Activated T-helper 2 cell treated with anti-CD3 and anti-CD28 coated beads, Interferon-gamma antibody, Interleukin-2, Interleukin-4, amounts not matched to agents 10 μg/mL and 5 μg/mL and 100 μg/mL, durations not matched to agents 14 hours and 24 hours and 36 hours (primary cell): Measurements from ENCODE around the gene SLC1A4. TPM values are rescaled to one million over a fixed set of nuclear protein-coding genes. Genes with fewer than 3 reads are reported as not detected.
"Not testable (repeated sequence)": the region's sequence is repeated elsewhere in the genome, so short reads cannot be mapped to it uniquely, and the experiment has no call there.

Source experiments
- DNase-seq: peaks from one replicate; pipeline ENCODE4 v3.0.0; 2021; ENCODE audit warnings: low spot score
- H3K27ac Mint-ChIP-seq: one replicate; pipeline ENCODE4 v1.8.0; 2021; ENCODE audit warnings: mixed read lengths
- H3K27me3 Mint-ChIP-seq: one replicate; pipeline ENCODE4 v1.8.0; 2021; ENCODE audit warnings: low read depth, mixed read lengths
- H3K36me3 Mint-ChIP-seq: one replicate; pipeline ENCODE4 v1.8.0; 2021; ENCODE audit warnings: low read depth, mixed read lengths
- H3K4me1 Mint-ChIP-seq: one replicate; pipeline ENCODE4 v1.8.0; 2021; ENCODE audit warnings: low read depth, mixed read lengths
- H3K4me3 Mint-ChIP-seq: one replicate; pipeline ENCODE4 v1.8.0; 2021; ENCODE audit warnings: low read depth, mild to moderate bottlenecking, moderate library complexity, mixed read lengths
- H3K9me3 Mint-ChIP-seq: one replicate; pipeline ENCODE4 v1.8.0; 2021; ENCODE audit warnings: mixed read lengths
- intact Hi-C: fragments of 100-400 bp; cut with micrococcal nuclease; formaldehyde crosslinking; loops from one replicate; pipeline ENCODE4 v1.15.1; 2023
- total RNA-seq: library from RNA; stranded (reverse); gene quantifications from 2 replicates; pipeline ENCODE4 v1.2.3, GENCODE V29; 2022

The SLC1A4 gene
- total RNA-seq, 1 donor from 2014 or later, result 22.5 TPM

- peaks cover 27% of the 10 kb centered on the region for H3K36me3 Mint-ChIP-seq
These were observed 626 bp upstream of the SLC1A4 start for GRCh38 chr2:64988420-64989125.

GRCh38 chr2:64989982-64990614, 899 bp downstream of the SLC1A4 start:
- DNase-seq, result no peak
- H3K4me3 Mint-ChIP-seq, result peak overlapping the region; percentile 95
- peak overlapping the region; percentile 66 for H3K27ac Mint-ChIP-seq
- intact Hi-C loops, result loop anchor here (1.0 to 10.0 kb wide), 10 partner anchors 8 to 468 kb away; partner anchors contain the start of genes ACTR2, AFTPH, CEP68 and RAB1A
- H3K4me1 Mint-ChIP-seq, result peaks cover 63% of the 10 kb centered on the region
- no peaks in the 10 kb centered on the region for H3K27me3 Mint-ChIP-seq
- H3K36me3 Mint-ChIP-seq, result peaks cover 34% of the 10 kb centered on the region
- H3K9me3 Mint-ChIP-seq, result no peaks in the 10 kb centered on the region

More at GRCh38 chr2:64988420-64989125, 626 bp upstream of the SLC1A4 start:
- H3K27ac Mint-ChIP-seq, result peak overlapping the region; percentile 90
- peak overlapping the region; percentile 84 for H3K4me3 Mint-ChIP-seq
- intact Hi-C loops, result loop anchor here (2.0 to 10.0 kb wide), 9 partner anchors 52 to 466 kb away; partner anchors contain the start of genes ACTR2, AFTPH, CEP68 and RAB1A
- H3K27me3 Mint-ChIP-seq, result peaks cover 3% of the 10 kb centered on the region
- no peaks in the 10 kb centered on the region for H3K9me3 Mint-ChIP-seq
- DNase-seq, result peak; percentile 80
- peaks cover 65% of the 10 kb centered on the region for H3K4me1 Mint-ChIP-seq

DNA sequence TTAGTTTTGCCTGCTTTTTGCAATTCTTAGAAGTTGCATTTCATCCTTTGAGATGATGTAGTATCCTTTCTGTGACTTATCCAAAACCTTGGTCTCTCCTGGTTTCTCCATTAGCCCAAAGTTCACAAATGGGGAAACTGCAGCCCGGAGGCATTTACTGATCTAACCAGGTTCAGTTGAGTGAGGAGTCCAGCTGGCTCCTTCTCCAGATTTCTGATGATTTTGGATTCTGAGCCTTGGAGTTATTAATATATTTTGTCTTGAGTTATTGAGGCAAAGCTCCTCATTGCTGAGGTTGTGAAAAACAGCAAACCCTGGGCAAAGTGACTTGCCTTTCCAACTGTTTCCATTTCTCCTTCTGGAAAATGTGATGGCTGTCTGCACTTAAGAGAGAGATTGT, 1.7 kb downstream of the SLC1A4 start:
- H3K4me1 Mint-ChIP-seq, result peaks cover 63% of the 10 kb centered on the region
- H3K27ac Mint-ChIP-seq, result no peak overlapping the region
- H3K36me3 Mint-ChIP-seq, result peaks cover 37% of the 10 kb centered on the region
- no peaks in the 10 kb centered on the region for H3K9me3 Mint-ChIP-seq
- DNase-seq, result no peak
- peak overlapping the region; percentile 95 for H3K4me3 Mint-ChIP-seq
- intact Hi-C loops, result loop anchor here (1.0 kb wide), 1 partner anchor 9 kb away; no protein-coding TSS in a partner anchor
- H3K27me3 Mint-ChIP-seq, result no peaks in the 10 kb centered on the region

GRCh38 chr2:64992218-64992617, 3.0 kb downstream of the SLC1A4 start:
- H3K4me3 Mint-ChIP-seq, result peak overlapping the region; percentile 60
- peaks cover 46% of the 10 kb centered on the region for H3K36me3 Mint-ChIP-seq
- intact Hi-C loops, result no loop called here
- no peaks in the 10 kb centered on the region for H3K27me3 Mint-ChIP-seq
- peaks cover 59% of the 10 kb centered on the region for H3K4me1 Mint-ChIP-seq
- no peak for DNase-seq
- no peaks in the 10 kb centered on the region for H3K9me3 Mint-ChIP-seq
- no peak overlapping the region for H3K27ac Mint-ChIP-seq

DNA sequence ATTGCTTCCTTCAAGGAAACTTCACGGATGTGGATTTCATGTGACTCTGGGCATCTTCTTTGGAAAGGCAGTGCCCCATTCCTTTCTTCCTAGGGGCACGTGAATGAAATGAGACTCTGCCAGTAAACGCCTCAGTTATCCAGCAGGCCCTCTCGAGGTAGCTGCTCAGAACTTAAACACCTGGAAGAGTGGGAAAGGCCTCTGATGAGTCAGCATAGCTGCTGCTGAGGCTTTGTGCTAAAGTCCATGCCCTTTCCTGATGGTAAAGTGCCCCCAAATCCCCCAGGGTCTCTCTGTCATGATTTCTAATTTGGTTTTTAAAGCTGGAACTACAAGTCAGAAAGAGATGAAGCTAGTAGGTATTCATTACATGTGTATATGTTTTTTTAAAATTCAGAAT, 3.8 kb downstream of the SLC1A4 start:
- peaks cover 50% of the 10 kb centered on the region for H3K36me3 Mint-ChIP-seq
- peak overlapping the region; percentile 60 for H3K4me3 Mint-ChIP-seq
- H3K9me3 Mint-ChIP-seq, result no peaks in the 10 kb centered on the region
- intact Hi-C loops, result no loop called here
- no peak for DNase-seq
- H3K27me3 Mint-ChIP-seq, result no peaks in the 10 kb centered on the region
- peaks cover 60% of the 10 kb centered on the region for H3K4me1 Mint-ChIP-seq
- H3K27ac Mint-ChIP-seq, result no peak overlapping the region

GRCh38 chr2:64995041-64995440, 5.8 kb downstream of the SLC1A4 start:
- Mint-ChIP-seq H3K27ac (no peak overlapping the region), H3K4me3 (no peak overlapping the region), H3K9me3 (no peaks in the 10 kb centered on the region), H3K4me1 (peaks cover 67% of the 10 kb centered on the region), H3K27me3 (no peaks in the 10 kb centered on the region), H3K36me3 (peaks cover 59% of the 10 kb centered on the region)
- intact Hi-C loops, result no loop called here
- no peak for DNase-seq

GRCh38 chr2:64996871-64997307, 7.7 kb downstream of the SLC1A4 start:
- H3K9me3 Mint-ChIP-seq, result no peaks in the 10 kb centered on the region
- H3K36me3 Mint-ChIP-seq, result peaks cover 59% of the 10 kb centered on the region
- H3K4me1 Mint-ChIP-seq, result peaks cover 55% of the 10 kb centered on the region
- intact Hi-C loops, result no loop called here
- H3K4me3 Mint-ChIP-seq, result no peak overlapping the region
- no peak overlapping the region for H3K27ac Mint-ChIP-seq
- DNase-seq, result no peak
- H3K27me3 Mint-ChIP-seq, result no peaks in the 10 kb centered on the region

DNA sequence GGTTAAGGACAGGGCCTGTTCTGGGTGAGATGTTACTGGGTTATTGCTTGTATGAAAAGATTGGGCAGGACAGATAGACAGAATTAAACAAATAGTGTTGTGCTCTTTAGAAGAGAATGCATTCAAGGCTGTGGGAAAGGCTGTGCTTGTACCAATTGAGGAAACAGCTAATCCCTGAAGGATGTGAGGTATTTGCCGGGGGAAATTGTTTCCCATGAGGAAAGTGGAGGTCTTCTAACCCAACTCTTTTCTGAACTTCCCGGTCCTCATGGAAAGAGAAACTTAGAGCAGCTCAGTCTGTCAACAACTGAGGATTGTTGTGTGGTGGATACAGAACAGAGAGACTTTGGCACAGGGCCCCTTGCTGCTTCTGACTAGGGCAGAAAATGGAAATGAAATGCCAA, 9.5 kb downstream of the SLC1A4 start:
- no peak overlapping the region for H3K4me3 Mint-ChIP-seq
- intact Hi-C loops, result no loop called here
- H3K4me1 Mint-ChIP-seq, result peaks cover 38% of the 10 kb centered on the region
- H3K36me3 Mint-ChIP-seq, result peaks cover 53% of the 10 kb centered on the region
- no peak overlapping the region for H3K27ac Mint-ChIP-seq
- no peaks in the 10 kb centered on the region for H3K9me3 Mint-ChIP-seq
- H3K27me3 Mint-ChIP-seq, result no peaks in the 10 kb centered on the region
- DNase-seq, result no peak

DNA sequence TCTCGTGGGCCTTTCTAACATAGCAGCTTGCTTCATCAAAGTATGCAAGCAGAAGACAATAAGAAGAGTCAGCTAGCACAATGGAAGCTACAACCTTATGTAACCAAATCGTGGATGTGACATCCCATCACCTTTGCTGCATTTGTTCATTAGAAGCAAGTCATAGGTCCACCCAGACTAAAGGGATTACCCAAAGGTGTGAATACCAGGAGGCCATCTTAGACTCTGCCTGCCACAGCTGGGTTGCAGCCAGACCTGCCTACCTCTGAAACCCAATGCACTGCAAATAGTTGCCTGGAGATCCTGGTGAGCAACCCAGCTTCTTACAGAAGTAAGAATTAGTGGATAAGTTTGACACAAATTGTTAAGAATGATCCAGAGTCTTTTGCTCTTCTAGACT, 10.6 kb downstream of the SLC1A4 start:
- Mint-ChIP-seq H3K27ac (no peak overlapping the region), H3K4me1 (peaks cover 30% of the 10 kb centered on the region), H3K9me3 (no peaks in the 10 kb centered on the region), H3K4me3 (no peak overlapping the region), H3K36me3 (peaks cover 47% of the 10 kb centered on the region), H3K27me3 (no peaks in the 10 kb centered on the region)
- intact Hi-C loops, result no loop called here
- DNase-seq, result no peak

DNA sequence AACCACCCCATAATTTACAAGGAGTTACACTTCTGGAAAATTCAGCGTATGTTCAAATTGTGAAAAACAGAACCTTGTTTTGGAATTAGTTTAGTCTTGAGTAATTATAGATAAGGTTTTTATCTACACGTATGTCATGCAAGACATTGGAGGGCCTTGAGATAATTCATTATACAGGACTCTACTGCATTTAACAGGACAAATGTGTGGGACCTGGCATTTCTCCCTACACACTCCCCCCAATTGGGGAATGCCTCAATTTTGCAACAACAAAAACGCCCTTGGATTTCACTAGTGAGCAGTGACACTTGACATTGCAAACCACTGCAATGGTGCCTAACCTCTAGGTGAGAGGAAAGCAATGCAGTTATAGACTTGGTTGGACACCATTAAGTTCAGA, 11.4 kb downstream of the SLC1A4 start:
- H3K27me3 Mint-ChIP-seq, result no peaks in the 10 kb centered on the region
- H3K27ac Mint-ChIP-seq, result no peak overlapping the region
- H3K36me3 Mint-ChIP-seq, result peaks cover 55% of the 10 kb centered on the region
- no peaks in the 10 kb centered on the region for H3K9me3 Mint-ChIP-seq
- DNase-seq, result no peak
- peaks cover 25% of the 10 kb centered on the region for H3K4me1 Mint-ChIP-seq
- intact Hi-C loops, result no loop called here
- no peak overlapping the region for H3K4me3 Mint-ChIP-seq

GRCh38 chr2:65003037-65003436, 13.8 kb downstream of the SLC1A4 start:
- intact Hi-C loops, result no loop called here
- peaks cover 59% of the 10 kb centered on the region for H3K36me3 Mint-ChIP-seq
- peaks cover 10% of the 10 kb centered on the region for H3K4me1 Mint-ChIP-seq
- no peak overlapping the region for H3K27ac Mint-ChIP-seq
- H3K4me3 Mint-ChIP-seq, result no peak overlapping the region
- DNase-seq, result no peak
- H3K27me3 Mint-ChIP-seq, result no peaks in the 10 kb centered on the region
- H3K9me3 Mint-ChIP-seq, result no peaks in the 10 kb centered on the region

- intact Hi-C loops, H3K27me3 Mint-ChIP-seq, H3K27ac Mint-ChIP-seq, DNase-seq, H3K4me1 Mint-ChIP-seq, H3K9me3 Mint-ChIP-seq, H3K4me3 Mint-ChIP-seq: not testable (repeated sequence)
- H3K36me3 Mint-ChIP-seq, result peaks cover 60% of the 10 kb centered on the region
These were observed 15.0 kb downstream of the SLC1A4 start for GRCh38 chr2:65004232-65004631.

DNA sequence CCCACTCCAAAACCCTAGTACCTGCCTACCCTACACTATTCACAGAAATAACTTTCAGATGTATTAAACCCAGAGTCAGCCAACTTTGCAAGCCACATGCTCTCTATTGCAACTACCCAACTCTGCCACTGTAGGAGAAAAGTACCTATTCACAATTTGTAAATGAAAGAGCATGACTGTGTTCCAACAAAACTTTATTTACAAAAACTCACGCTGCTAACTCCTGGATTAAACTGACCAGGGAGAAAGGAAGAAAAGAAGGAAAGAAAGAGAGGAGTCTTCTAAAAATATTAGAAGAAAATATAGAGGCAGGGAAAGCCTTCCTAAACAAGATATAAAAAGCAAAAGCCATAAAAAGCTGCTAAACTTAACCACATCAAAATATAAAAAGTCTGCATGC, 24.6 kb downstream of the SLC1A4 start:
- intact Hi-C loops, result no loop called here
- Mint-ChIP-seq H3K4me3 (no peak overlapping the region), H3K27me3 (no peaks in the 10 kb centered on the region), H3K36me3 (peaks cover 82% of the 10 kb centered on the region), H3K9me3 (no peaks in the 10 kb centered on the region), H3K27ac (peak overlapping the region; percentile 13), H3K4me1 (peaks cover 9% of the 10 kb centered on the region)
- DNase-seq, result no peak
